ENCODE measurements around the gene RAB20.

RAB20 gene

DNA sequence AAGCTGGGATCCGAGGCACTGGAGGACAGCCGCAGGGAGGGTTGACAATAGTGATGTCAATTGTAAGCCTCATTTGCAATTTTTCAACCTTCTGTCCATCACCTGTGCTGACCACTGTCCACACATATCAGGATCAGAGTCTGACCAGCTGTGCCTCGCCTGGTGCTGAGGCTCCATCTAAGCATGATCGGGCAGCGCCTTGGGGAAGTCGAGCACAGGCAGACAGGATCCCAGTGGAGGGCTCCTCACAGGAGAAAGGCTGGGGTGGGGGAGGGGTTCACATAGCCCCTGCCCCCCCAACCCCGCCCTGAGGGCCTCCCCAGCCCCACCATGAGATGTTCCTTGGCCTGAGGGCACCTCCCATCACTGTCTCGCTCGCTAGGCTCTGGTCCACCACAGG is 60.3 kb downstream of the RAB20 start:
- TF ChIP-seq CREB5 (CRISPR knock-in tag; IDR thresholded peaks at IDR 0.05; ENCODE audit: low read depth), result no peak
- ATAC-seq, result no peak

GRCh38 chr13:110500341-110500740 is 61.2 kb downstream of the RAB20 start:
- ATAC-seq, result no peak
- TF ChIP-seq SNAI2 (CRISPR knock-in tag; IDR thresholded peaks at IDR 0.05) (no peak), ZNF565 (CRISPR knock-in tag; conservative IDR thresholded peaks at IDR 0.05; ENCODE audit: low read depth) (no peak), ESRRG (CRISPR knock-in tag; IDR thresholded peaks at IDR 0.05) (no peak), ISL1 (CRISPR knock-in tag; IDR thresholded peaks at IDR 0.05) (no peak), PPARA (CRISPR knock-in tag; IDR thresholded peaks at IDR 0.05; ENCODE audit: borderline replicate concordance) (no peak), ZFP30 (CRISPR knock-in tag; IDR thresholded peaks at IDR 0.05) (no peak), ZC3H10 (CRISPR knock-in tag; IDR thresholded peaks at IDR 0.05) (no peak), BACH2 (CRISPR knock-in tag; IDR thresholded peaks at IDR 0.05; ENCODE audit: borderline replicate concordance) (no peak), TCF4 (CRISPR knock-in tag; IDR thresholded peaks at IDR 0.05; ENCODE audit: borderline replicate concordance) (no peak)
- TF ChIP-seq, protein P1, sequence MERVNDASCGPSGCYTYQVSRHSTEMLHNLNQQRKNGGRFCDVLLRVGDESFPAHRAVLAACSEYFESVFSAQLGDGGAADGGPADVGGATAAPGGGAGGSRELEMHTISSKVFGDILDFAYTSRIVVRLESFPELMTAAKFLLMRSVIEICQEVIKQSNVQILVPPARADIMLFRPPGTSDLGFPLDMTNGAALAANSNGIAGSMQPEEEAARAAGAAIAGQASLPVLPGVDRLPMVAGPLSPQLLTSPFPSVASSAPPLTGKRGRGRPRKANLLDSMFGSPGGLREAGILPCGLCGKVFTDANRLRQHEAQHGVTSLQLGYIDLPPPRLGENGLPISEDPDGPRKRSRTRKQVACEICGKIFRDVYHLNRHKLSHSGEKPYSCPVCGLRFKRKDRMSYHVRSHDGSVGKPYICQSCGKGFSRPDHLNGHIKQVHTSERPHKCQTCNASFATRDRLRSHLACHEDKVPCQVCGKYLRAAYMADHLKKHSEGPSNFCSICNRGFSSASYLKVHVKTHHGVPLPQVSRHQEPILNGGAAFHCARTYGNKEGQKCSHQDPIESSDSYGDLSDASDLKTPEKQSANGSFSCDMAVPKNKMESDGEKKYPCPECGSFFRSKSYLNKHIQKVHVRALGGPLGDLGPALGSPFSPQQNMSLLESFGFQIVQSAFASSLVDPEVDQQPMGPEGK (CRISPR knock-in tag; IDR thresholded peaks at IDR 0.05; ENCODE audit: borderline replicate concordance), result no peak

DNA sequence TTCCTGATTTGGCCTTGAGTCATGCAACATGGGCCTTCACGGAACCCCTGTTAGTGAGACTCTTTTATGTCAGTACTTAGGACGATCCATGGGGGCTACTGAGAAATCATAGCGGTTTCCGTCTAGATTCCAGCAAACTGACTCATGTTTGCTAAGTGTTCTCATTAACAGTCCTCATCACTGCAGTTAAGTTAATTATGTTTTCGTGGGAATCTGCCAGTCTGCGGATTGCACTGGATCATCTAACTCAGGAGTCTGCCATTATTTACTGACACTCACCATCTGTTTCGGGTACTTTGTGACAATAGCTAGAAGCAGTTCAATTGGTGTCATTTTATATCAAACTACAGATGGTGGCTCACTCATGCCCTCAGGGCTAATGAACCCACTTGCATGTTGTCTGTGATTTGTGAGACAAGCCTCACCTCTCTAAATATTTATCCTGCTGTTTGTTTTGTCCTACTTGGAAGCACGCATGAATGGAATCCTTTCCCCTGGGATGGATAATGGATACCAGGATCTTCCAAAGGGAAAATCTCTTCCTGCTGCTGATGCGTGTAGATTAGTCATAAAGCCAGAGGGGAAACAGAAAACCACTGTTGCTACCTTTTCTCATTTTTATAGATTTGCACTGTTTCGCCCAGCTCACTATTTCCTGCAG is 61.8 kb downstream of the RAB20 start:
- ATAC-seq, result no peak
- TF ChIP-seq ZNF70 (CRISPR knock-in tag; IDR thresholded peaks at IDR 0.05), result no peak
- no peak for TF ChIP-seq ZFP30 (CRISPR knock-in tag; IDR thresholded peaks at IDR 0.05)
- no peak for TF ChIP-seq GLIS3 (CRISPR knock-in tag; IDR thresholded peaks at IDR 0.05)
- TF ChIP-seq, protein P2, sequence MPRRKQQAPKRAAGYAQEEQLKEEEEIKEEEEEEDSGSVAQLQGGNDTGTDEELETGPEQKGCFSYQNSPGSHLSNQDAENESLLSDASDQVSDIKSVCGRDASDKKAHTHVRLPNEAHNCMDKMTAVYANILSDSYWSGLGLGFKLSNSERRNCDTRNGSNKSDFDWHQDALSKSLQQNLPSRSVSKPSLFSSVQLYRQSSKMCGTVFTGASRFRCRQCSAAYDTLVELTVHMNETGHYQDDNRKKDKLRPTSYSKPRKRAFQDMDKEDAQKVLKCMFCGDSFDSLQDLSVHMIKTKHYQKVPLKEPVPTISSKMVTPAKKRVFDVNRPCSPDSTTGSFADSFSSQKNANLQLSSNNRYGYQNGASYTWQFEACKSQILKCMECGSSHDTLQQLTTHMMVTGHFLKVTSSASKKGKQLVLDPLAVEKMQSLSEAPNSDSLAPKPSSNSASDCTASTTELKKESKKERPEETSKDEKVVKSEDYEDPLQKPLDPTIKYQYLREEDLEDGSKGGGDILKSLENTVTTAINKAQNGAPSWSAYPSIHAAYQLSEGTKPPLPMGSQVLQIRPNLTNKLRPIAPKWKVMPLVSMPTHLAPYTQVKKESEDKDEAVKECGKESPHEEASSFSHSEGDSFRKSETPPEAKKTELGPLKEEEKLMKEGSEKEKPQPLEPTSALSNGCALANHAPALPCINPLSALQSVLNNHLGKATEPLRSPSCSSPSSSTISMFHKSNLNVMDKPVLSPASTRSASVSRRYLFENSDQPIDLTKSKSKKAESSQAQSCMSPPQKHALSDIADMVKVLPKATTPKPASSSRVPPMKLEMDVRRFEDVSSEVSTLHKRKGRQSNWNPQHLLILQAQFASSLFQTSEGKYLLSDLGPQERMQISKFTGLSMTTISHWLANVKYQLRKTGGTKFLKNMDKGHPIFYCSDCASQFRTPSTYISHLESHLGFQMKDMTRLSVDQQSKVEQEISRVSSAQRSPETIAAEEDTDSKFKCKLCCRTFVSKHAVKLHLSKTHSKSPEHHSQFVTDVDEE (CRISPR knock-in tag; IDR thresholded peaks at IDR 0.05), result no peak
- no peak for TF ChIP-seq ZFP3 (CRISPR knock-in tag; IDR thresholded peaks at IDR 0.05)
- TF ChIP-seq ZNF8 (CRISPR knock-in tag; IDR thresholded peaks at IDR 0.05), result no peak
- no peak for TF ChIP-seq CSDC2 (CRISPR knock-in tag; IDR thresholded peaks at IDR 0.05)
- no peak for TF ChIP-seq ARNTL (CRISPR knock-in tag; IDR thresholded peaks at IDR 0.05; ENCODE audit: borderline replicate concordance, low read depth)
- TF ChIP-seq CSRNP3 (CRISPR knock-in tag; IDR thresholded peaks at IDR 0.05), result no peak
- TF ChIP-seq, protein P1 (CRISPR knock-in tag; IDR thresholded peaks at IDR 0.05; ENCODE audit: borderline replicate concordance), result no peak
- TF ChIP-seq BACH2 (CRISPR knock-in tag; IDR thresholded peaks at IDR 0.05; ENCODE audit: borderline replicate concordance), result no peak
- no peak for TF ChIP-seq PPARA (CRISPR knock-in tag; IDR thresholded peaks at IDR 0.05; ENCODE audit: borderline replicate concordance)
- TF ChIP-seq RARB (CRISPR knock-in tag; IDR thresholded peaks at IDR 0.05), result no peak
- TF ChIP-seq ISL1 (CRISPR knock-in tag; IDR thresholded peaks at IDR 0.05), result no peak
